Measurements from ENCODE around the gene MINDY4B. TPM values are rescaled to one million over a fixed set of nuclear protein-coding genes. Genes with fewer than 3 reads are reported as not detected.
A peak's percentile ranks its signal among the peaks of the same experiment; 100 is the strongest.

The MINDY4B gene
- total RNA-seq, 1 donor from 2014 or later = not detected

- no peak for DNase-seq
- Histone ChIP-seq H3K27me3 (ENCODE audit: low read depth) (no peaks in the 10 kb centered on the region), H3K9me3 (no peaks in the 10 kb centered on the region), H3K36me3 (no peaks in the 10 kb centered on the region), H3K27ac (no peak overlapping the region), H3K4me1 (no peaks in the 10 kb centered on the region), H3K4me3 (no peak overlapping the region)
- TF ChIP-seq CTCF (IDR thresholded peaks at IDR 0.05) = no peak
- intact Hi-C loops (cut with DNase I) = no loop called here
- ATAC-seq = no peak
Measured at GRCh38 chr3:150890831-150891230, 14.4 kb downstream of the MINDY4B start.

DNA sequence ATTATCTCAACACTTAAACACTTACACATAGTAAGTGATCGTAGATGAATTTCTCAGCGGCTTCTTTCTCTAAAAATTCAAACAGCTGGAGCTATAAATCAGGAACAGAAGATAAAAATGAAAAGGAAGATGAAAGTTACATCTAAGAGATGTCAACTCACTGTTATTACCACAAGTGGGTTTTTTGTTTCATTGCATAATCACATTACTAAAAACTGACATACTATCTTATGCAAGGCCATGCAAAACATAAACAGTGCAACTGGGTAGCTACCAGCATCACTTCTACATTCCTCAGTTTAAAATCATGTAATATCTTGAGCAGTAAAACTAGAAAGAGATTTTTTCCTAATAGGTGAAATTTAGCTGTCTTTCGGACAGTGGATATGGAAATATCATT is 14.9 kb downstream of the MINDY4B start:
- Histone ChIP-seq H3K27ac (no peak overlapping the region), H3K27me3 (ENCODE audit: low read depth) (no peaks in the 10 kb centered on the region), H3K4me3 (no peak overlapping the region), H3K4me1 (no peaks in the 10 kb centered on the region), H3K36me3 (no peaks in the 10 kb centered on the region), H3K9me3 (no peaks in the 10 kb centered on the region)
- TF ChIP-seq CTCF (IDR thresholded peaks at IDR 0.05) = no peak
- peak in 1 of 2 donors; percentile 62 for ATAC-seq
- DNase-seq = no peak
- intact Hi-C loops (cut with DNase I) = no loop called here

DNA sequence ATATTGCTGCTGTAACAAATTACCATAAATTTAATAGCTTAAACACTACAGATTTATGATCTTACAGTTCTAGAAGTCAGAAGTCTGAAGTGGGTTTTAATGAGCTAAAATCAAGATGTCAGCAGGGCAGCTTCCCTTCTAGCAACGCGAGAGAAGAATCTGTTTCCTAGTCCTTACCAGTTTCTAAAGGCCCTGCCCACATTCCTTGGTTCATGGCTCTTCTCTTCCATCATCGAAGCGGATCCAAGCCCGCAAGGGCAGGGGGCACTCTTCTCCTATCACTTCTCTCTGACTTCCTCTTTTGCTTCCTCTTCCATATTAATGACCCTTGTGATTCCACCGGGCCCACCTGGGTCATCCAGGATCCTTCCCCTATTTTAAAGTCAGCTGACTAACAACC is 16.1 kb downstream of the MINDY4B start:
- Histone ChIP-seq H3K4me1 (no peaks in the 10 kb centered on the region), H3K4me3 (no peak overlapping the region), H3K9me3 (no peaks in the 10 kb centered on the region), H3K27me3 (ENCODE audit: low read depth) (no peaks in the 10 kb centered on the region), H3K27ac (no peak overlapping the region), H3K36me3 (no peaks in the 10 kb centered on the region)
- TF ChIP-seq CTCF (IDR thresholded peaks at IDR 0.05) = no peak
- ATAC-seq = no peak
- no peak for DNase-seq
- intact Hi-C loops (cut with DNase I) = no loop called here

DNA sequence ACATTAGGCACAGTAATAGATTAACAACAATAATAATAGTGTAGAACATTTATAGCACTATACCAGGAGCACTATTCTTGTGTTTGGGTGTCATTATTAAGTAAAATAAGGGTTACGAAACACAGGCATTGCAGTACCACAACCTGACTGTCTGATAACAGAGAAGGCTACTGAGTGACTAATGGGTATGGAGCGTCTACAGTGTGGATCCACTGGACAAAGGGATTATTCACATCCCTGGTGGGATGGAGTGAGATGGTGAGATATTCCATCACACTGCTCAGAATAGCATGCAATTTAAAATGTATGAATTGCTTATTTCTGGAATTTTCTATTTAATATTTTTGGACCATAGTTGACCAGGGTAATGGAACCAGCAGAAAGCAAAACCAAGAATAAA is 18.2 kb downstream of the MINDY4B start:
- no peak for DNase-seq
- intact Hi-C loops (cut with DNase I) = no loop called here
- ATAC-seq = no peak
- H3K4me1 ChIP-seq = no peaks in the 10 kb centered on the region
- no peak overlapping the region for H3K27ac ChIP-seq
- no peak overlapping the region for H3K4me3 ChIP-seq
- H3K9me3 ChIP-seq = no peaks in the 10 kb centered on the region
- H3K36me3 ChIP-seq = no peaks in the 10 kb centered on the region
- TF ChIP-seq CTCF (IDR thresholded peaks at IDR 0.05) = no peak
- no peaks in the 10 kb centered on the region for H3K27me3 ChIP-seq (ENCODE audit: low read depth)

DNA sequence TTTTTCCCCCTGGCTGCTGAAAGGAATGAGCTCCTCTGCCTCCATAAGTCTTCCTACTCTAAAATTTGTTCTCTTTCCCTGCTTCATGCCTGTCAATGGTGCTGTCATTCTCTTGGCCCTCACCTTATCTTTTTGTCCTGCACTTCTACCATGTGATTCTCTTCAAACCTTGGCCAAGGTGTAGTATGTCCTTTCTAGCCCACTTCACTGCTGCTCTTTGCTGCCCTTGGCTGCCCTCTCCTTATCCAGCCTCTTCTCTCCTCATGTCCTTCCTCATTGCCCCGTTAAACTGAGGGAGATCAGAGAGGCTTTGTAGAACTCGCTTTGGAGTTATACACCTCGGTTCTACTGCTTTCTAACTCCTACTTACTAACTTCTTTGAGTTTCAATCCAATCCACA is 19.7 kb downstream of the MINDY4B start:
- Histone ChIP-seq H3K27ac (no peak overlapping the region), H3K27me3 (ENCODE audit: low read depth) (no peaks in the 10 kb centered on the region), H3K4me3 (no peak overlapping the region), H3K36me3 (no peaks in the 10 kb centered on the region), H3K9me3 (no peaks in the 10 kb centered on the region), H3K4me1 (no peaks in the 10 kb centered on the region)
- TF ChIP-seq CTCF (IDR thresholded peaks at IDR 0.05) = no peak
- ATAC-seq (no peak), DNase-seq (no peak)
- intact Hi-C loops (cut with DNase I) = no loop called here

GRCh38 chr3:150878996-150879575 is 26.2 kb downstream of the MINDY4B start:
- TF ChIP-seq CTCF (IDR thresholded peaks at IDR 0.05) = no peak
- H3K27ac ChIP-seq = no peak overlapping the region
- no peaks in the 10 kb centered on the region for H3K9me3 ChIP-seq
- H3K4me1 ChIP-seq = no peaks in the 10 kb centered on the region
- peak; percentile 58 to 75 for ATAC-seq
- H3K4me3 ChIP-seq = no peak overlapping the region
- intact Hi-C loops (cut with DNase I) = no loop called here
- no peak for DNase-seq
- no peaks in the 10 kb centered on the region for H3K27me3 ChIP-seq (ENCODE audit: low read depth)
- H3K36me3 ChIP-seq = no peaks in the 10 kb centered on the region

Measured in lower lobe of right lung (tissue), 2 donors.